ENCODE measurements around the gene TARDBP. TPM values are rescaled to one million over a fixed set of nuclear protein-coding genes. Genes with fewer than 3 reads are reported as not detected.

The TARDBP gene
- total RNA-seq, 1 donor from 2014 or later: 117 TPM

DNA sequence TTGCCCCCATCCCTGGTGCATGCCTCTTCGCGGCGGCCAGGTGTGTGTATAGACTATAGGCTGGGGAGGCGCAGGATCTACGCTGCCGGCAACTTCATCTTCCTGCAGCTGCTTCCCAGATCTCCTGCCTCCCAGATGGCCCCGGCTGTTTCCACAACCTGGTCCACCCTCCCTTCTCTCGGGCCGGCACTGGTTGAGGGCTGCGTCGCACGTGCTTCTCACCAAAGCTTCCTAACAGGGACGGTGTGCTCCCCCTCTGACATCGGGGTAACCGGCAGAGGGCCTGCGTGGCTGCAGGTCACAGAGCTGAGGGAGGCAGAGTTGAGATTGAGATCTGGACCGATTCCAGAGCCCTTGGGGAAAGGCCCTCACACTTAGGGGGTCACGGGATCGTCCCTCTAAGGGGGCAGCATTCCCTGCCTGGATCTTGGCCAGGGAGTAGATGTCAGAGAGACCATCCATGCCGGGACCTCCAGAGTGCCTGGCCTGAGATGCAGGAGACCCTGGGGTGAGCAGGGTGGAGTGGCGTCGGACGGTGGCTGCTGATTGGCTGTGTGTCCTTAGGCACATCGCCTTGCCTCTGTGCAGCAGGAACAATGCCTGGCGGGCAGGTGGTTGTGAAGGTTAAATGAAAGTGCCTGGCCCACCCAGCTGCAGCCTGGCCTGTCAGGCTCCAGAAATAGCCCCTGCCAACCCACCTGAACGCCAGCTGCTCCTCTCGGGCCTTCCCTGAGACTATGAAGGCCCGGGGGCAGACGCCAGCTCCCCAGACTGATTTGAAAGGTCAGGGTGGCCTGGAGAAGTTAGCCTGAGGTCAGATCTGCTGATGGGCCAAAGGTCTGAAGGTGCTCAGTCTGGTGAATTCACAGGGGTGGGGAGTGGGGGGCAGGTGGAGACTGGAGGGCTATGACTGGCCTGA lies 40.6 kb downstream of the TARDBP start:
- TF ChIP-seq, protein P1, sequence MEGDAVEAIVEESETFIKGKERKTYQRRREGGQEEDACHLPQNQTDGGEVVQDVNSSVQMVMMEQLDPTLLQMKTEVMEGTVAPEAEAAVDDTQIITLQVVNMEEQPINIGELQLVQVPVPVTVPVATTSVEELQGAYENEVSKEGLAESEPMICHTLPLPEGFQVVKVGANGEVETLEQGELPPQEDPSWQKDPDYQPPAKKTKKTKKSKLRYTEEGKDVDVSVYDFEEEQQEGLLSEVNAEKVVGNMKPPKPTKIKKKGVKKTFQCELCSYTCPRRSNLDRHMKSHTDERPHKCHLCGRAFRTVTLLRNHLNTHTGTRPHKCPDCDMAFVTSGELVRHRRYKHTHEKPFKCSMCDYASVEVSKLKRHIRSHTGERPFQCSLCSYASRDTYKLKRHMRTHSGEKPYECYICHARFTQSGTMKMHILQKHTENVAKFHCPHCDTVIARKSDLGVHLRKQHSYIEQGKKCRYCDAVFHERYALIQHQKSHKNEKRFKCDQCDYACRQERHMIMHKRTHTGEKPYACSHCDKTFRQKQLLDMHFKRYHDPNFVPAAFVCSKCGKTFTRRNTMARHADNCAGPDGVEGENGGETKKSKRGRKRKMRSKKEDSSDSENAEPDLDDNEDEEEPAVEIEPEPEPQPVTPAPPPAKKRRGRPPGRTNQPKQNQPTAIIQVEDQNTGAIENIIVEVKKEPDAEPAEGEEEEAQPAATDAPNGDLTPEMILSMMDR (IDR thresholded peaks at IDR 0.05): no peak
- Mint-ChIP-seq H3K4me3 (ENCODE audit: unreplicated experiment) (no peak overlapping the region), H3K9me3 (ENCODE audit: unreplicated experiment) (no peaks in the 10 kb centered on the region), H3K4me1 (ENCODE audit: unreplicated experiment) (no peaks in the 10 kb centered on the region), H3K36me3 (ENCODE audit: unreplicated experiment) (peaks cover 7% of the 10 kb centered on the region), H3K27me3 (ENCODE audit: unreplicated experiment) (no peaks in the 10 kb centered on the region), H3K27ac (ENCODE audit: unreplicated experiment) (no peak overlapping the region)
- DNase-seq (ENCODE audit: extremely low spot score, unreplicated experiment): no peak

DNA sequence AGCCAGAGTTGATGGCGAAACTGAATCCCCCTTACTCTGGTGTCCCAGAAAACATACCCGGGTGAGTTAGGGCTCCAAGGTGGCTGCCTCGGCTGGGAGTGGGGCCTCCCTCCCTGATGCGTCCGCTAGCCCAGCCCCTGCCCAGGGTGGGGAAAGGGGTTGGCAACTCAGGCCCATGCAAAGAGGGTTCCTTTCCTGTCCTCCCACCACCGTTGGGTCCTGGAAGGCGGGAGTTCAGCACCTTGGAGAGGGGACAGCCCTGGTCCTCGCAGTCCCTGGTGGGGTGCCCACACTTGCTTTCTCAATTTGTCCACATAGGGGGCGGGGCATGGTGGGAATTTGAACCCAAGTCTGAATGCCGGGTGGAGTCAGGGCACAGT lies 41.3 kb downstream of the TARDBP start:
- Mint-ChIP-seq H3K9me3 (ENCODE audit: unreplicated experiment) (no peaks in the 10 kb centered on the region), H3K36me3 (ENCODE audit: unreplicated experiment) (peaks cover 7% of the 10 kb centered on the region), H3K27ac (ENCODE audit: unreplicated experiment) (no peak overlapping the region), H3K27me3 (ENCODE audit: unreplicated experiment) (no peaks in the 10 kb centered on the region), H3K4me1 (ENCODE audit: unreplicated experiment) (peaks cover 3% of the 10 kb centered on the region), H3K4me3 (ENCODE audit: unreplicated experiment) (no peak overlapping the region)
- TF ChIP-seq, protein P1 (IDR thresholded peaks at IDR 0.05): no peak
- DNase-seq (ENCODE audit: extremely low spot score, unreplicated experiment): no peak

DNA sequence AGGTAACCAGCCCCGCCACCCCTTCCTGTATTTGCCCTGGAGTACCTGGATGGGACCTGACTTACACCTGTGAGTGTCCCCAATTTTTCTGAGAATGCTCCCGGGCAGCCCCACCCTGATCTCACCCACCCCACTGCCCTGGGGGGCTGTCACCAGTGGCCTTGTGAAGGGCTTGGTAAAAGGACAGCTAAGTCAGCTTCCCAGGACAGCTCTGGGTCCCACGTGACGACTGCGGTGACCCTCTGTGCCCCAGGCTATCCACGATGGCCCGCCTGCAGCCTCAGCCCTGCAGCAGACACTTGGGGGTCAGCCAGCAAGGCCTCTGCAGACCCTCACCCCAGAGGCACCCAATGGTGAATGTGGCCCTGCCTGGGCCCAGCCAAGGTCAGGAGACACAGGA lies 41.7 kb downstream of the TARDBP start:
- no peak overlapping the region for H3K4me3 Mint-ChIP-seq (ENCODE audit: unreplicated experiment)
- H3K27me3 Mint-ChIP-seq (ENCODE audit: unreplicated experiment): no peaks in the 10 kb centered on the region
- no peak for DNase-seq (ENCODE audit: extremely low spot score, unreplicated experiment)
- TF ChIP-seq, protein P1 (IDR thresholded peaks at IDR 0.05): no peak
- no peak overlapping the region for H3K27ac Mint-ChIP-seq (ENCODE audit: unreplicated experiment)
- no peaks in the 10 kb centered on the region for H3K9me3 Mint-ChIP-seq (ENCODE audit: unreplicated experiment)
- H3K36me3 Mint-ChIP-seq (ENCODE audit: unreplicated experiment): peaks cover 7% of the 10 kb centered on the region
- peaks cover 7% of the 10 kb centered on the region for H3K4me1 Mint-ChIP-seq (ENCODE audit: unreplicated experiment)

DNA sequence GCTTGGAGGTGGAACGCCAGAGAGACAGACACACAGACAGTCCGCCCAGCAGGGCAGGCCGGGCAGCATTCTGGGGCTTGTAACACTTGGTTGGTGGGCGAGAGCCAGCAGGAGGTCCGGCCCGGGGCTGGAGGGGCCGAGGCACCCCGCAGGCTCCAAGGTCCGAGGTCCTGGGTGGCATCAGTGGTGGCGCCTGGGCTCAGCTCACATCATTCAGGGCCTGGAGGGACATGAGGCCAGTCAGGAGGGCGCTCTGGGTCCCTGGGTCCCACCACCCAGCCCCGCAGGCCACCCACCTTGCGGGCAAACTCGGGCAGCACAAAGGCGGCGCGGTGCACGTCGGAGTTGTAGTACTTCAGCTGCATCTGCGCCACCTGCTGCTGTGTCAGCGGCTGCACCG lies 42.2 kb downstream of the TARDBP start:
- Mint-ChIP-seq H3K4me3 (ENCODE audit: unreplicated experiment) (no peak overlapping the region), H3K4me1 (ENCODE audit: unreplicated experiment) (peaks cover 7% of the 10 kb centered on the region), H3K36me3 (ENCODE audit: unreplicated experiment) (peaks cover 7% of the 10 kb centered on the region), H3K27ac (ENCODE audit: unreplicated experiment) (no peak overlapping the region), H3K9me3 (ENCODE audit: unreplicated experiment) (no peaks in the 10 kb centered on the region), H3K27me3 (ENCODE audit: unreplicated experiment) (no peaks in the 10 kb centered on the region)
- DNase-seq (ENCODE audit: extremely low spot score, unreplicated experiment): no peak
- TF ChIP-seq, protein P1 (IDR thresholded peaks at IDR 0.05): no peak

DNA sequence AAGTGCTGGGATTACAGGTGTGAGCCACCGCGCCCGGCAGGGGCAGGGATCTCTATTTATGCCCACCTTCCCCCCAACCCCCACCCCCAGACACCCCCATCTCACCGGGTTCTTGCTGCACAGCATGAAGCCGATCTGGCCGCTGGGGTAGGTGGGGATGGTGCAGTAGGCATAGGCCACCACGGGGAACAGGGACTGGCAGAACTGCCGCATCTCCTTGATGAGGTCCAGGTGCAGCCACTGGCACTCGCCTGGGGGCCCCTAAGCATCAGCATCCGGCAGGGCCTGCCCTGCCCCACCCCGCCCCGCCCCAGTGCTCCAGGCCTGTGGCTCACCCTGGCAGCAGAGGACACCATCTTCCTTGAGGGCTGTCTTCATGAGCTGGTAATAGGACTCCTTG lies 43.2 kb downstream of the TARDBP start:
- Mint-ChIP-seq H3K27ac (ENCODE audit: unreplicated experiment) (no peak overlapping the region), H3K4me3 (ENCODE audit: unreplicated experiment) (no peak overlapping the region), H3K27me3 (ENCODE audit: unreplicated experiment) (no peaks in the 10 kb centered on the region), H3K9me3 (ENCODE audit: unreplicated experiment) (no peaks in the 10 kb centered on the region), H3K4me1 (ENCODE audit: unreplicated experiment) (peaks cover 10% of the 10 kb centered on the region), H3K36me3 (ENCODE audit: unreplicated experiment) (peaks cover 7% of the 10 kb centered on the region)
- TF ChIP-seq, protein P1 (IDR thresholded peaks at IDR 0.05): no peak
- no peak for DNase-seq (ENCODE audit: extremely low spot score, unreplicated experiment)
